HPDE6-E6E7 (cell line): ENCODE measurements around the gene KRTAP26-1.

ENCODE experiments used
- DNase-seq: peaks from one replicate; pipeline ENCODE4 v3.0.0; 2011; ENCODE audit warnings: missing footprints; ENCODE audit errors: extremely low spot score

Gene KRTAP26-1, protein sequence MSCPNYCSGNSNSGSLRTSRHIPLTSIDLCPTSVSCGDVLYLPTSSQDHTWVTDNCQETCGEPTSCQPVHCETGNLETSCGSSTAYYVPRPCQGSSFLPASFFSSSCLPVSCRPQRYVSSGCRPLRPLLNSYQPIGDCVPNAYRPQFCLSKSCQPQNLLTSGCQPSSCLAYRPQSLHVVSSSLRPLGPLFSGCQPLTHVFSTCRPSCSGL

DNA sequence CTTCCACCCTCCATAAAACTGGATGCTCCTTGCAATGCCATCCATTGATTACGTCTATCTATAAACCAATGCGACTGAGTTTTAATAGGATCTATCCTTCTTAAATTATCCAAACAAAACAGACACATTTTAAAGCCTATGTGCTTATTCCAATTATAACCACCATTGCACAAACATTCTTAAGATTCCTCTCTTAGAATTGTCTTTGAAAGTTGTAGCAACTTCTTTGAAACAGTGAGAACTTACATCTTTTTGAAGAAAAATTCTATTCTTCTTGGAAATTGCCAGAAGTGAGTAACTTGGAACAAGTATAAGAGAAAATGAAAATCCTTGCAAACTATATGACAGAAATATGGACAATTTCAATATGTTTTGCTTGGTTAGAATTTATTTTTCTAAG, at the start of gene KRTAP26-1:
TSS of gene KRTAP26-1 (minus strand) at position 101 of the 400 bp plus-strand sequence. CDS start 280 bp downstream, outside the sequence.
- no peak for DNase-seq

DNA sequence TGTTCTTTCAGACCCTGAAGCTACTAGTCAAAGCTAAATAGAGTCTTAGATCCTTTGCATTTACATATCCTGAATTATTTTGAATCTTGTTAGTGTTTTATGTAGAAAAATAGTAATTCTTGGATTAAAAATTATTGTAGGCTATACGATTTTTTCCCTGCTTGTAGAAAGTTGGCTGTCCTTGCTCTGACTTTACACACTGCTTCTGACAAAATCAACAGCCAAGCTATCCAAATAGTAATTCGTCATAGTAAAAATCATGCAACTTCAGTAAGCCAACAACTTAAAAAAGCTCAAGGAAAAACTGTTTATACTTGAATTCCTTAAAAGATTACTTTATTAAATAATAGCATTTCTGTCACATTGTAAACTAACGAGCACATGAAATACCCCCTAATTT, 35.8 kb upstream of the KRTAP26-1 start:
- DNase-seq: no peak

DNA sequence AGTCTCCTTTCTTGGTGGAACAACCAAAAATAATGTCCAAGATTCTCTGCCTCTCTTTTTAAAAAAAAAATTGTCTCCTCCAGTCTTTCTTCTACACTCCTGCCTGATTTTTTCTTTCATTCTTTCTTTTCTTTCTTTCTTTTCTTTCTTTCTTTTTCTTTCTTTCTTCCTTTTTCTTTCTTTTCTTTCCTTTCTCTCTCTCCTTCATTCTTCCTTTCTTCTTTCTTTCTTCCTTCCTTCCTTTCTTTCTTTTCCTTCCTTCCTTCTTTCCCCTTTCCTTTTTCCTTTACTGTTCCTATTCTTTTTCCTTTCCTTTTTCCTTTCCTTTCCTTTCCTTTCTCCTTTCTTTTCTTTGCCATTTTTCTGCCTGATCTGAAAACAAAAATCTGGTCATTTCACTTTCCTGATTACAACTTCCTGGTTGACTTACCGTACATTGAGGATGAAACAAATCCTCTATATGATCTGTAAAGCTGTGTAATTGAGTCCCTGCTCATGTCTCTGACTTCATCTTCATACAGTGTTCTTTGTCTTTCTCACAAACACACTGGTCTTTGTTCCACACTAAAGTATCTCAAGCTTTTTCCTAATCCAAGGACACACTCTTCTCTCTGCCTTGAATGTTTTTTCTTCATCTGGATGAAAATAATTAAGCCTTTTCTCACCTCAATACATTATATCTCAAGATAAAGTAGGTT, 34.3 kb upstream of the KRTAP26-1 start:
- no peak for DNase-seq

DNA sequence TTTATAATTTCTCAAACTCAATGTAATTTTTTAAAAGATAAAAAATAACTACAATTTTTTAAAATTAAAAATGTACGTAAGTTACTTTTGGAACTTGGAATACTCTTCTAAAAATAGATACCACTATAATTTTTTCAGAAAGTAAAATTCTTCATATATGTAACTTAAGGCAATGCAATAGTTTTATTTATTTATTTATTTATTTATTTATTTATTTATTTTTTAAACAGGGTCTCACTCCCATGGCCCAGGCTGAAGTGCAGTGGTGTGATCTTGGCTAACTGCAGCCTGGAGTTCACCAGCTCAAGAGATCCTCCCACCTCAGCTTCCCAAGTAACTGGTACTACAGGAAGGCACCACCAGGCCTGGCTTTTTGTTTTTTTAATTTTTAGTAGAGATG, 31.4 kb upstream of the KRTAP26-1 start:
- DNase-seq: no peak

DNA sequence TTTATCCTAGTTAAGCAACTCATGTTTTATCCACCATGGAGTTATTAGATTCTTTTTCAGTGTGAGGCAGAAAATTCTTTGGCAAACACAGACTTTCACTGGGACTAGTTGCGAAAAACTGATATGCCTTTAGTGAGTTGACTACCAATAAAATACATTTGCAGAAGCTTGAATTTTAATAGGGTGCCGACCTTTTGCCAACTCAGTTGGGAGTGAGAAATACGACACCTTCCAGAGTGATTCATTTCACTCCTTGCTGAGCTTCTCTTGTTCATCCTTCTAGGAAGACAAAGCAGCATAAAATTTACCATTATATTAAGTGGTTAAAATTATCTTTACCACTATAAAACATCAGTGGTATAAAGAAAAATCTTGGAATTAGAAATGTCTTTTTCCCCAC, 29.5 kb upstream of the KRTAP26-1 start:
- no peak for DNase-seq

DNA sequence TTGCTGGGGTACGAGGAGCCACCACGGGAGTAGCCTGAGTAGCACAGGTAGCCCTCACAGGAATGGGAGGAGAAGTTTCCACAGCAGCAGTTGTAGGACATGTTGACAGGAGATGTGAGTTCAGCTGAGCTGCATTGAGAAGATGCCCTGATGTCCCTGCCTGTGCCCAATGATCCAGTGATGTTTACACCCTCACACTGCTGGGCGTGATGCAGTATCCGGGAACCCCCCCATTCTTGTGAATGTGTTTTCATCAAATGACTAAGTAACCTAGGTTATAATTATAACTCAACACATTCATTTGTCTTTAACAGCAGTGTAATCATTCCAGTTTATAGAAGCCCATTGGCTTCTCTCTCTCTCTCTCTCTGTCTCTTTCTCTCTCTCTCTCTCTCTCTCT, 28.4 kb upstream of the KRTAP26-1 start, which contains the start of gene KRTAP23-1:
TSS of gene KRTAP23-1 (minus strand) at position 101 of the 400 bp plus-strand sequence. CDS start at position 101, 0 bp downstream.
- no peak for DNase-seq

DNA sequence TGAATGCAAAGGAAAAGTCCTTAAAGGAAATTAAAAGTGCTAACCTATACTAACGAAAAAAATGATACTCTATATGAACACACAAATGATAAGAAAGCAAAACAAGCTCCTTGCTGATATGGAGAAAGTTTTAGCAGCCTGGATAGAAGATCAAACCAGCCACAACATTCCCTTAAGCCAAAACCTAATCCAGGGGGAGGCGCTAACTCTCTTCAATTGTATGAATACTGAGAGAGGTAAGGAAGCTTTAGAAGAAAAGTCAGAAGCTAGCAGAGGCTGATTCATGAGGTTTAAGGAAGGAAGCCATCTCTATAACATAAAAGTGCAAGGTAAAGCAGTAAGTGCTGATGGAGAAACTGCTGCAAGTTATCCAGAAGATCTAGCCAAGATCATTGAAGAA, 24.9 kb upstream of the KRTAP26-1 start:
- no peak for DNase-seq

DNA sequence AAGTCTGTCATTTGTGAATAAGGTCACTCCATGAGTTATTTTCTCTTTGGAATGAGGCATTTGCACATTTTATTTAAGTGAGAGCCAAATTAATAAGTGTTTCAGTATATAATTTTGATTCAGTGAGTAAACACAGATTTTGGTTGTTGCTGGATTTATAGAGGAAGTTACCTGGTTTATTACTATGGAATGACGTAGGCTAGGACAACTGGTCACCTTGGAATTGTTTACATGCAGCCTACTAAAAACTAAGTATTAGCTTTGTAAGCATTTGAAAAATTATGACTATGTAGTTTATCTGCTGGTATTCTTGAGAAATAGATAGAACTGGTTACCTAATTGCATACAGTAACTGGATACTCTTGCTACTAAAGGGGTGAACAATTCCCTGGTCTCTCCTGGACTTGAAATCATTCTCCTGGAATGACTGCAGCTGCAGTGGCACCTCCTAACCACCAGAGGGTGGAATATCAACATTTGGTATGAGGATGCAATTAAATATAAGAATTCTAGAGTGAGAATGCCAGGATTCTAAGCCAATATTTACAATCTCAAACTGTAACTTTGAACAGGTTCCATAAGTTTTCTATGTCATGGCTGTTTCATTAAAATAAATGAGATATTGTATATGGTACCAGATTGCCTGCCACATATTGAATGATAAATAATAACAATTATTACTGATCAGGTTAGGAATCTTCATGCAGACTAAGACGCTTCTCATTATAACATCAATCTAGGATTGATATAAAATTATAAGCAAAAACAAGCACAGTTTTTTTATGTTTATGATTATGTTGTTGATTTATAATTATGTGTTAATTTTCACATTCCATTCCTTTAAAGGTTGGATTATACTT, 20.8 kb upstream of the KRTAP26-1 start:
- DNase-seq: peak; percentile 34

DNA sequence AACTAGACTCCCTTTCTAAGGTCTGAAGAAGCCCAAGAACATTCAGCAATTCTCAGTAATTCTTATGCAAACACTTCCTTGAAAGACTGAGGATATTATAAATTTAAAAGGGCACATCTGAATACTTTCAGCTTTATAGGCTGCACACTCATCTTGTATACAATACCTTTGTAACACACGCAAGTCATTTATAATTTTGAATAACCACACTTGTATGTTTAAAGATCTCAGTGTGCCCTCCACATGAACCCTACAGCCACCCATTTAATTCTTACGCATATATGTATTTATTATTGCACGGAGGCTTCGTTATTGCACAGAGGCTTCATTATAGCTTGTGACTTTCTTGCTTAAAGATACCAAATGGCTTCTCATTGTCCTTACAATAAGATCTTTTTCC, 18.6 kb upstream of the KRTAP26-1 start:
- DNase-seq: no peak

DNA sequence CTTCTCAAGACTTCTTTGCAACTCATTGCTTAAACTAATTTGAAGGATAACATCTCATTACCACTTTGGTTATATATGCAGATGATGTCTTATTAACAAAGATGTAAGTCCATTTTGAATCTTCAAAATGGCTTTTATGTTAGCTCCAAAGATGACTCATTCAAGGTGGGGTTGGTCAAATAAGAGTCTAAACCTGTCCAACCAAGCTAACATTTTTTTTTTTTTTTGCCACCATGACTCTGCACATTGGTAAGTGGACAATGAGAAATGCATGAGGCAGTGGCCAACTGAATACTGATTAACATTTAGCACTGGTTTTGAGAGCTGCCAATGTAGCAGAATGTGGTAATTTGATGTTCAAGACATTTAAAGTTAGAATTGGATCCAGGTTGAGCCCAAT, 17.7 kb upstream of the KRTAP26-1 start:
- DNase-seq: no peak

DNA sequence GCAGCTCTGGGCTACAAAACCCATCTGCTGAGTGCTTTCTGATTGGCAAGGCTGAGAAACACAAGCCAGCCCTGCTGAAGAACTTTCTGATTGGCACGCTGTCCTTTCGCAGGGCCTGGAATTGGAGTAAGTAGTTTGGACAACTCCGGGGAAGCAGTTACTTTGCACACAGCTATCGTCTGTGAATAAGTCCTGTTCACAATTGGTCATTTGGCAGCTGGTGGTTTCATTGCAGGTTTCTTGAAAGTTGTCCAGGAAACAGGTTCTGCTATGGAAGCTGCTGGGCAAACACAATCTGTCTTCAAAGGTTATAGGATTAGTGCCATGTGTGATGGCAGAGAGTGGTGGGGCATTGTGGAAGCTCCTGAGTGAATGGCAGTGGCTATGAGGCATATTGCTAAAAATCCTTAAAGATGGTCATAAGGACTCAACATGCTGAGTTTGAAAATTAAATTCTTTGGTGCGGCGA, 17.2 kb upstream of the KRTAP26-1 start, which contains the start of gene KRTAP27-1:
TSS of gene KRTAP27-1 (minus strand) at position 419 of the 469 bp plus-strand sequence. CDS start at position 393, 26 bp downstream.
- DNase-seq: no peak

DNA sequence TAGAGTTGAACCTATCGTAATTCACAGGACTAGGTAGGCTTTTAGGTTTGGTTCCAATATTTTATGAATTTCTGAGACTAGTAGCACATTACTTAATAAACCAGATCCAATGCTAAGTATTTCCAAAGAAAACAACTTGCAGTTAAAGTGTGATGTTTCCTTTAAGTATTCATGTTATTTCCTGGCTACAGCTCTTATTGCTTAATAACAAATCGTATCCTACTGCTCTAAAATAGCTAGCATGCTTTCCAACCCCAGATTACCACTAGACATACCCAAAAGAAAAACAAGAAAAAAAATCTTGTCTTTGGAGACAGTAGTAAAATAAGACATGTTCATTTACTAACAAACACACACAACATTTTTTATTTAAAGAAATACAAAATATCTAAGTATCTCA, 16.5 kb upstream of the KRTAP26-1 start:
- no peak for DNase-seq

DNA sequence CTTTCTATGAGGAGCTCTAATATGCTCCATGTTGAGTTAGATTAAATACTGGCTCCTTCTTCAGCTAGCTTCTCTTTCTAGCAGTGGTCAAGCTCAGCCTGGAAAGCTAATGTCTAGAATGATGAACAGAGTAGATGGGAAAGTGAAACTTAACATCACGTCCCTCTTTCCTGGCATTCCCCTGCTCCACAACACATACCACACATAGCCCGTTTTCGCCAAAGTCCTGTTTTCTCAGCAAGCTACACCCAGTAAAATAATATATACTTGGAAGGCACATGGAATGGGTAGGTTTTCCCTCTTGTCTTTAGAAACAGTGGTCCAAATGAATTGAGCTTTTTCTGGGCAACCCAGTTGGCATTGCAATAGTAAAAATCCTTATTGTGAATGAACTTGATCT, 13.6 kb upstream of the KRTAP26-1 start:
- no peak for DNase-seq

DNA sequence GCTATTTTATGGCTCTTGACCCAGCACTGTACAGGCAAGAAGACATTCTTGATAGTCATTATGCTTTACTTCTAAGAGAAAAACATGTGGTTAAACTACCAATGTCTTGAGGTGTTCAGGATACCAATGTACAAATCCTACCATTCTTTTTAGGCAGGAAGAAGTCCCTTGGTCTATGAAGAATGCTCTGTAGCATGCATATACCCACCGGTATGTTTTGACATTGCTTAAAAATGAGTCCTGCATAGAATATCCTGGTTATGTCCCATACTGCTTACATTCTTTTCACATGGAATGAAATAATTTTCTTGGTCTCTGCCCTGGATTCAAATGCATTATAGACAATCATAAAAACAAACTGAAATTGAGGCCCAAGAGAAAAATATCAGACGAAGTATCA, 12.6 kb upstream of the KRTAP26-1 start:
- no peak for DNase-seq

DNA sequence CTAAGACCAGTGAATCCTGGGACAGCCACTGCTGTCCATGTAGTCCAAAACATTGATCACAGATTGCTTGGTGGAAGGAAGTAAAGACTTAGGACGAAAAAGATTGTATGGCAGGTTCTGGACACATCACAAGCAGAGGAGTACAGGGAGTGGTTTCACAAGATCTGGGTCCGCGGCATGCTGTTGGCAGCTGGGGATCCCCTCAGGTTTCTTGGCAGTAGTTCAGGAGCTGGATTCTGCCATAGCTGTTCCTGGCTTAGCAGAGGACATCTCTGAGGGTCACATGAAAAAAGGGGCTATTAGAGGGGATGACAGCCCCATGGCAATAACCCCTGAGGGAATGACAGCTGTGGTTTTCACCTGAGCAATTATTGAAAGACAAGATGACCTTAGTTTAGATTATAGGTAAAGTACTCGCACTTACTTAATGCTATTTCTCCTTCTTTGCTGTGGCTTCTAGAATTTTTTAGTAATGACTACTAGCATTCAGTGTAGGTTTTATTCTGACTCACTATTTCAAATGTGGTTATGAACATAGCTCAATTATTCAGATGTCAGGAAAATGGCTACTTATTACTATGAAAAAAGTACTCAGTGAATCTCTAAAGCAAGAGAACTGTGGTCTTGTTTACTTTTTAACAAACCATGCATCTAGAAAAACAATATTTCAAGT, 9.2 kb upstream of the KRTAP26-1 start:
- DNase-seq: no peak

DNA sequence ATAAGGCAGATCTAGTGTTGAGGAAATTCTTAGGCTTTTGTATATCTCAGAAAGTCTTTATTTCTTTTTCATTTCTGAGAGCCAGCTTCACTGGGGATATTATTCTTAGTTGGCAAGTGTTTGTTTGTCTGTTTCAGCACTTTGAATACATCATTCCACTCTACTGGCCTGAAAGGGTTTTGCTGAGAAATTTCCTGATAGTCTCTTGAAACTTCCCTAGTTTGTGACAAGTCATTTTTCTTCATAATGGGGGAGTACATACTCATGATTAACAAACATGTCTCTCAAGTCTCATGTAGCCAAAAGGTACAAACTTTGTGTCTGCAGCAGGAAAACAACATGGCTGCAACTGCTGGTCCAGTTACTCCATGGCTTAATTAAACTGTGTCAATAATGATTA, 6.3 kb upstream of the KRTAP26-1 start:
- no peak for DNase-seq

DNA sequence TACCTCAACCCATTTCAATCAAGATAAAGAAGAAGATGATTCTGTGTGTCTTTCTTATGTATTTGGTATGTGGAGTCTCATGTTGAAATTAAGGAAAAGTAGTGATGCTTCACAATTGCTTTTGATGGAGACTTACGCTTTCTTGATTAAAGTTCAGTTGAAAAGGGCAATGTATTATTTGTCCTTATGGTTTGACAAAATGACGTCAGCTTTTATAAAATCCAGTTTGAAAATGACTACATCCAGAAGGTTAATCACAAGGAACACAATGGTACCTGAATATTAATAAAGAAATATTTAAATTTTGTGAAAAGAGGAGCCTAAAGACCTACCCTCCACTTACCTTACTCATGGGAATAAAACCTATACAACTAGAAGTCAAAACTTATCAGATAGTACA, 4.4 kb downstream of the KRTAP26-1 start:
- DNase-seq: no peak

DNA sequence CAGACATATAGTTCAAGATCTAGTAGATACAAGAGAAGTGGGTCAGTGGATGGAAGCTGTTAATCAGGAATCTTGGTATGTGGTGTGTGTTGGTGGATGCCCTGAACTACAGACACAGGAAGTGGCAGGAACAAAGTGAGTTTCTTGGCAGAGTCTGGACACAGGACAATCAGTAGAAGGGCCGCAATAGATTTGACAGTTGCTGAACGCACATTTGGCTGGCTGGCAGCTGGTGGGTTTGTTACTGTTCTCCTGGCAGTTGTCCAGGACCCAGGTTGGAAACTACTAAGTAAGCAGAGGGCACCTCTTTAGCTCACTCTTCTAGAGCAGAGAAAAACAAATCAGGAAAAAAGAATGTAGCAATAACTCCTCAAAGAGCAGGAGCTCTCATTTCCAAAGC, 13.2 kb downstream of the KRTAP26-1 start:
- DNase-seq: no peak

DNA sequence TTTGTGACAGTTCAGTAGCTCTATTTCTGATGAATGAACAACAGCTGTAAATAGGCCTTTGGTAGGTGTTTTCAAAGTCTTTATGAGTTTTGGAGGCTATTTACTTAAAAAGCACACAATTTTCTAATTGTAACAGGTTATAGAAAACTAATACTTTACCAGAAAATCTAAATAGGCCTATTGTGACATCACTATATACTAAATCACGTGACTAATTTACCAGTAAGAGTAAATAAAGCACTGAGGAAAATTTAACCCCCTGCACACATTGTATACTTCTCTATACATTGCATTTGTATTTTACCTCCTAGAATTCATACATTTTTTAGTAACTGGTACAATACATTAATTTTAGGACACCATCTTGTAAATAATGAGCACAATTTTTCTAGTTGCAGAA, 15.0 kb downstream of the KRTAP26-1 start:
- DNase-seq: no peak

DNA sequence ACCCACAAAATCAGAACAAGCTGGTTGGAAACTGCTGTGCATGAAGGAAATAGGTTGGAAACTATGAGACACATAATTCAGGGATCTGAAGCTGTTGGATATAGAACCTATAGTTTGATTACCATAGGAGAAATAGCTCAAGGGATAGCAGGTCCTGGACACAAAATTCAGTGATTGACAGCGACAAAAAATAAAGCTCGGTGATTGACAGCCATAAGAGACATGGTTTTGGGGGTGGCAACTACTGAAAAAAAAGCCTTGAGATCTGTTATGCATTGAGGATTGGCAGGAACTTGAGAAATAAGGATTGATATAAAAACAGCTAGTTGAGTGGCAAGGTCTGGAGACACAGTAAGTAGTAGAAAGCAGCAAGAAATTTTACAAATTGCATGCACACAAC, 30.9 kb downstream of the KRTAP26-1 start, which contains the start of gene KRTAP25-1:
TSS of gene KRTAP25-1 (minus strand) at position 300 of the 400 bp plus-strand sequence. CDS start at position 276, 24 bp downstream.
- no peak for DNase-seq

DNA sequence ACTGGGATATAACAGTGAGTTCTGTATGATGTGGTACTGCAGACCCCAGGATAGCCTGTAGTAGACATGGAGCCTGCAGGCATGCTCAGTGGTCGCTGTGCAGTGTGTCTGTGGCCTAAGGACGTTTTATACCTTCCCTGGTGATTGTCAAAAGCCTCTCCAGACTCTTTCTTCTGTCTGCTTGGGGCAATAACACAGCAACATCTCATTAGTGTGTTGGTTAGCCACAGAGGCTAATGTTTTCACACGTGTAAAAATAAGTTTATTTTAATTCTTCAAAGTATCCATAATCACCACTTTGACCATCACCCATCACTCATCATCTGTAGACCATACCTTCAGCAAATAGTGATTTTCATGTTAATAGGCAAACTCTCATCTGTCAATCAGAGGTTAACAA, 37.3 kb downstream of the KRTAP26-1 start, which contains the start of gene KRTAP24-1:
TSS of gene KRTAP24-1 (minus strand) at position 101 of the 400 bp plus-strand sequence. CDS start at position 83, 18 bp downstream.
- no peak for DNase-seq
